Effector CD8-positive, alpha-beta T cell (primary cell): ENCODE results near the gene CLTB.

Experiments
- DNase-seq: peaks from one replicate; lab custom pipeline; 2025; lab: John Stamatoyannopoulos, UW

CLTB gene

DNA sequence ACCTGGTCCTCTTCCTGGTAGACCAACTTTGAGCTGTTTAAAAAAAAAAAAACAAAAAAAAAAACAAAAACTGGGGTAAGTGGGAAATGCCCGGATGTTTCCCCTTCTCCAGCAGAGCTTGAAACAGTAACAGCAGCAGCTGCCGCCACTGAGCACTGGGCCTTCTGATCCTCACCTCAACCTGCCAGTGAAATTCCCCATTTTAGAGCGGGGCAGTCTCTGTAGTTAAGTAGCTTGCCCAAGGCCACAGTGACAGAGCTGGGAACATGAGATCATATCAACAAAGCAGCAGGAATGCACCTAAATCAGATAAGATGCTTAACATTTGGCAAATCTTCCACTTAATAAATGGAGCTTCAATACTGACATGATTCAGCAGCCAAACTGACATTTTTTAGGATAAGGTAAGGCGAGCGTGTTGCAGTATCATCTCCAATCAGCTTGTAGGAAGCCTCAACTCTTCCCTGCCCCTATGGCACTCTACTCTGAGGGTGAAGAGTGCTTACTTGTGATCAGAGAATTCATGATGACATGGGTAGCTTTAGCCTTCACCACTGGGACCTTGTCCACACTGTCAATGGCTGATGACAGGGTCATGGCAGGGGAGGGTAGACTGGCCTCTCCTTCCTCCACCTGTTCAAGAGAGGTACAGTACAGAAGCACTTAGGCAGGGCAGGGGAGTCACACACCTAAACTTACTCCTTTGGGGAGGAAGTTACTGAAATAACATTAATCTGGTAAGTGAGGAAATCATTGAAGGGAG, 64.0 kb downstream of the CLTB start:
- DNase-seq = no peak

DNA sequence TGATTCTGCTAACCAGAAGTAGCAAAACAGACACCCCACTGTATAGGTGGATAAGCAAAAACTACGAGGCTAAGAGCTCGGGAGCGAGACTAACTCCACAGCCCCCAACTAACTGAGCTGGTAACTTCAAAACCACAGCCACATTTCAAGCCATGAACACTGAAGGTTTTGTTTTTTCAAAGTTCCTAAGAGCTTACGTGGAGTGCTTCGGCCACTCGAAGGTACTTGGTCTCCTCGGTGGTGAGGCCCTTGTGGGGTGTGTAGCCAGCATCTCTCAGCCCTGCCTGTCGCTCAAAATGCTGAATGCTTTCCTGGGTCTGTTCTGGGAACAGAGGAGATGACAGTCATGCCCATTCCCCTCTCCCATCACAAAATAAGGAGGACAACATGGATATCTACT, 65.9 kb downstream of the CLTB start:
- no peak for DNase-seq

DNA sequence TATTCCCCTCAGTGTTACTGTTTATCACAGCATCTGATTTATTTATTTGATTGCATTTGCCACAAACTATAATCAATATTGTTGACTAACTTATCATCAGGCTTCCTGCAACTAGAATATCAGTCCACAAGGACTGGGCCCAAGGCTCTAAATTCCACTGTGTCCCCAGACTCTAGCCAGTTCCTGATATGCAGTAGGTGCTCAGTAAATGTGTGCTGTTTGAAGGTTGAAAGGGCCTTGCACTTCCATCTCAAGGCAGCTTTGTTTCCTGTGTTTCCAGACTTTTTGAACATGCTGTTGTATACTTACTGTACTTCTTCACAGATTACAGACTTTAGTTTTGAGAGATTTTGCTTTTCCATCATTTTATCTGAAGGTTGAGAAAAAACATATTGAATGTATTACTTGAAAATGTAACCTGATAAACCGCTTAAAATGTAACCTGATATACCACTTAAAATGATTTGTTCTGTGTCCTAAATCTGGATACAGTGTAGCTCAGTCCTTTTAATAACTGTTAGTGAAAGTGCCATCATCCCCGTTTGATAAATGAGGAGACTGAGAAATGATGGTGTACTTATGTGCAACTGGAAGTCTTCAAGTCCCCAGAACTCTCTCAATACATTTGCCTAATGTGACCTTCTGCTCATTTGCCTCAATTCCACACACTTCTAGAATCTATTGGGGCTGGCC, 73.4 kb downstream of the CLTB start:
- DNase-seq = no peak
